Lung (tissue), 12 donors: Measurements from ENCODE around the gene FOXK1. TPM values are rescaled to one million over a fixed set of nuclear protein-coding genes. Genes with fewer than 3 reads are reported as not detected.

Source experiments
- ATAC-seq: fragments of 200-7000 bp; cut with Tn5 transposase; one replicate; pipeline ENCODE4 v1.9.1; 2020; ENCODE audit warnings: moderate number of reproducible peaks; ENCODE audit not compliant: insufficient read depth, low FRiP score
- DNase-seq, 3 donors: peaks; one replicate each; pipeline ENCODE4 v3.0.0-alpha.2; 2013 to 2017
- H3K27ac ChIP-seq, 2 donors: one replicate each; pipeline ENCODE4 v1.5.1; 2013; ENCODE audit warnings: mild to moderate bottlenecking in 2 of 2, moderate library complexity in 2 of 2, control low read depth in 1 of 2, inconsistent platforms in 1 of 2, low read depth in 1 of 2, low read length in 1 of 2
- H3K27me3 ChIP-seq, 3 donors: one replicate each; pipeline ENCODE4 v1.5.1; 2013; ENCODE audit warnings: low read length in 2 of 3; ENCODE audit not compliant: control insufficient read depth in 3 of 3, insufficient read depth in 3 of 3
- H3K36me3 ChIP-seq, 4 donors: one replicate each; pipeline ENCODE4 v1.5.1; 2013; ENCODE audit warnings: low read length in 4 of 4, mild to moderate bottlenecking in 1 of 4, moderate library complexity in 1 of 4; ENCODE audit not compliant: control insufficient read depth in 4 of 4, insufficient read depth in 4 of 4
- H3K4me1 ChIP-seq, 5 donors: one replicate each; pipeline ENCODE4 v1.5.1; 2013; ENCODE audit warnings: low read length in 5 of 5, mild to moderate bottlenecking in 2 of 5, moderate library complexity in 1 of 5; ENCODE audit not compliant: control insufficient read depth in 5 of 5, insufficient read depth in 5 of 5
- H3K4me3 ChIP-seq: one replicate; pipeline ENCODE4 v1.5.1; 2013; ENCODE audit warnings: mild to moderate bottlenecking, control low read depth, moderate library complexity
- H3K9ac ChIP-seq, 2 donors: one replicate each; pipeline ENCODE4 v1.5.1; 2013; ENCODE audit warnings: low read length in 2 of 2, control low read depth in 1 of 2; ENCODE audit not compliant: insufficient read depth in 1 of 2
- H3K9me3 ChIP-seq, 4 donors: one replicate each; pipeline ENCODE4 v1.5.1; 2013; ENCODE audit warnings: low read length in 3 of 4, mild to moderate bottlenecking in 1 of 4, moderate library complexity in 1 of 4; ENCODE audit not compliant: control insufficient read depth in 4 of 4, insufficient read depth in 3 of 4
- CTCF ChIP-seq: IDR thresholded peaks from 2 replicates; pipeline ENCODE4 v1.5.1; 2012; ENCODE audit warnings: mild to moderate bottlenecking; ENCODE audit errors: control extremely low read depth, extremely low read depth
- WGBS, 2 donors: extraction: QIAGEN DNeasy Blood & Tissue Kit; methylation state at CpG; one replicate each; pipeline ENCODE4 v1.1.7; 2013; 5-methylcytosine and 5-hydroxymethylcytosine counted together
- polyA plus RNA-seq, 2 donors: library from polyadenylated mRNA; stranded (reverse); fragments of 200-250 nt; gene quantifications; one replicate each; pipeline ENCODE4 v1.2.1, GENCODE V29; 2013
- total RNA-seq, 2 donors: library from RNA; depleted of rRNA in 1 of 2; stranded (reverse); fragments of >200 nt in 1 of 2; gene quantifications; one replicate each; pipeline ENCODE4 v1.2.1, GENCODE V29; 2014 to 2021
- donor health status: control.
- donor health status: control.
- donor health status: Bipolar disorder and iron deficiency.
- donor health status: healthy.
- donor health status: DM: yes; HTN: yes; CAD: no.

FOXK1 gene
- total and polyA plus RNA-seq, 4 donors: 6.4 to 36.2 (median 14.3) TPM

- H3K4me1 ChIP-seq: no peaks in the 10 kb centered on the region
- H3K9me3 ChIP-seq: no peaks in the 10 kb centered on the region
- H3K9ac ChIP-seq: no peak overlapping the region
- WGBS, 2 donors: 96% methylated on average over 17 of the region's 17 CpGs
- no peak for TF ChIP-seq CTCF
- peaks cover 4 to 95% (median 19%) of the 10 kb centered on the region in 4 donors for H3K36me3 ChIP-seq
- H3K27ac ChIP-seq: no peak overlapping the region
- no peak for DNase-seq
- ATAC-seq: no peak
- no peak overlapping the region for H3K4me3 ChIP-seq
- no peaks in the 10 kb centered on the region for H3K27me3 ChIP-seq
These were observed 103.9 kb downstream of the FOXK1 start for GRCh38 chr7:4786015-4786414.

GRCh38 chr7:4787541-4787940, 105.4 kb downstream of the FOXK1 start:
- H3K4me3 ChIP-seq: no peak overlapping the region
- no peaks in the 10 kb centered on the region for H3K27me3 ChIP-seq
- no peak overlapping the region for H3K9ac ChIP-seq
- no peak for ATAC-seq
- peaks cover 4 to 91% (median 18%) of the 10 kb centered on the region in 4 donors for H3K36me3 ChIP-seq
- H3K27ac ChIP-seq: no peak overlapping the region
- 90 to 95% methylated on average over 17 of the region's 17 CpGs for WGBS, 2 donors
- no peaks in the 10 kb centered on the region for H3K9me3 ChIP-seq
- no peak for DNase-seq
- H3K4me1 ChIP-seq: peaks cover 0 to 2% (median 0%) of the 10 kb centered on the region in 5 donors
- no peak for TF ChIP-seq CTCF

GRCh38 chr7:4787947-4788626, 106.0 kb downstream of the FOXK1 start:
- H3K36me3 ChIP-seq: peaks cover 4 to 87% (median 17%) of the 10 kb centered on the region in 4 donors
- ATAC-seq: no peak
- H3K27ac ChIP-seq: no peak overlapping the region
- TF ChIP-seq CTCF: no peak
- H3K27me3 ChIP-seq: no peaks in the 10 kb centered on the region
- WGBS, 2 donors: 91 to 93% methylated on average over 23 of the region's 23 CpGs
- no peak overlapping the region for H3K4me3 ChIP-seq
- no peaks in the 10 kb centered on the region for H3K9me3 ChIP-seq
- no peak overlapping the region for H3K9ac ChIP-seq
- no peak for DNase-seq
- peaks cover 0 to 7% (median 0%) of the 10 kb centered on the region in 5 donors for H3K4me1 ChIP-seq
